DMS 273 (cell line): ENCODE data around the gene ZNF66.
"Not testable (repeated sequence)": the region's sequence is repeated elsewhere in the genome, so short reads cannot be mapped to it uniquely, and the experiment has no call there.

ENCODE experiments used
- DNase-seq: peaks from one replicate; lab custom pipeline; 2025; ENCODE audit not compliant: unreplicated experiment; lab: John Stamatoyannopoulos, UW

Gene ZNF66

DNA sequence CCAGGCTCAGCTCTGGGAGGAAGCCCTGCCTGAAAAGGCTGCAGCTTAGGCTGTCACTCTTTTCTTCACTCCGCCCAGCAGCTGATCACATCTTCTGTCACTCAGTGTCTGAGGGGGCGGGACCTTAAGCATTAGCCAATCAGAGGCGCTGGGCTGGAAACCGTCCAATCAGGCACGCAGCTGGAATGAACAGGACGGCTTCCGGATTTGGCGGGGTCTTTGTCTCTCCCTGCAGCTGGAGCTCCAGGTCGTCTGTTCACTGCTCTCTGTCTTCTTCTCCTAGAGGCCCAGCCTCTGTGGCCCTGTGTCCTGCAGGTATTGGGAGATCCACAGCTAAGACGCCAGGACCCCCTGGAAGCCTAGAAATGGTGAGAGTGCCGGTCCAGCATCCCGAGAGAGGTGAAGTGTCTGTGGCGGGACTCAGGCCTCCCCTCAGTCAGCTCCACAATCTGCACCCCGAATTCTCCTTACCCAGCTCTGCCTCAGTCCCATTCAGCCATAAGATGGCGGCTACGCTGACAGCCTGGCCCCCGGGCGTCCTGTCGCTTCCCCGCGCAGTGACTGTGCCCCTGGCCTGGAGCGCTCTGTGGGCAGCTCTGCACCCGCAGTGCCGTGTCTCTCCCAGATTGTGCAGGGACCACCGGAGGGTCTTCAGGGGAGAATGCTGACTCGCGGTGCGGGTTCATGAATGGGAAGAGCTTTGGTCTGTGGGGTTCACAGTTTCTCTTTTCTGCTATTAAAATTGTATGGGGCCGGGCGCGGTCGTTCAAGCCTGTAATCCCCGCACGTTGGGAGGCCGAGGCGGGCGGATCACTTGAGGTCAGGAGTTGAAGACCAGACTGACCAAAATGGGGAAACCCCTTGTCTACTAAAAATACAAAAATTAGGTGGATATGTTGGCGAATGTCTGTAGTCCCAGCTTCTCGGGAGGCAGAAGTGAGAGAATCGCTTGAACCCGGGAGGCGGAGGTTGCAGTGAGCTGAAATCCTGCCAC lies at the start of gene ZNF66:
ZNF66 (plus strand) TSS at position 222 of the 994 bp plus-strand sequence; CDS start at position 366, 144 bp downstream.
- peak; percentile 99 for DNase-seq

DNA sequence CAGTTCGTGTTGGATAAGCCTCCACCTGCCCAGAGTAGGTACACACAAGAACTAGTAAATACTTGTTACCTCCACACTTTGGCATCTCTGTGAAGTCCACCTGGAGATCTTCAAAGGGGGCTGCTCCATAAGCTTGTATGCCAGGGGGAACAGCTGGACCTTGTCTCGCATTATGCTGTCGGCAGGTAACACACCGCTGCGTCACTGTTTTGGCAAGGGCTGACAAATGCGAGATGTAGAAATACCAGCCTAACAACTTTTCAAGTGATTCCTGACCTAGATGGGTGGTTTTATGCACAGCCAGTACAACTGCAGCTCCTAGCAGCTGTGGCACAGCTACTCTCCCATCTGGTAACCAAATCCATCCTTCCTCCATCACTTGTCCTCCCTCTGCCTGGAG lies 25.9 kb upstream of the ZNF66 start:
- not testable (repeated sequence) for DNase-seq

DNA sequence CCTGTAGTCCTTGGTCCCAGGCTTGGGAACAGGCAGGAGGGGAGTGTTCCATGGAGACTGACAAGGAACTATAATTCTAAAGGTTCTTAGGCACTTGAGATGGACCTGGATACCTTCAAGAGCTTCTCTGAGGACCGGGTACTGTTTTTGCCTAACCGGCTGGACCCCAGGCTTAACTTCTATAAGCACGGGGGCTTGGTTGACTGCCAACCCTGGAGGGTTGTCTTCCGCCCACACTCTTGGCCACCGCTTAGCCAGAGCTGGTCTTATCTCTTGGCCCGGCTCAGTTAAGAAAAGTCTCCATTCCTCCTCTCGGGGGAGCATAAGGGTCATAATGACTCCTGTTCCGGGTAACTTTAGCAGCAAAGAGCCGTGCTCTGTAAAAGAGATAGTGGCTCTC lies 23.8 kb upstream of the ZNF66 start:
- DNase-seq, result not testable (repeated sequence)

DNA sequence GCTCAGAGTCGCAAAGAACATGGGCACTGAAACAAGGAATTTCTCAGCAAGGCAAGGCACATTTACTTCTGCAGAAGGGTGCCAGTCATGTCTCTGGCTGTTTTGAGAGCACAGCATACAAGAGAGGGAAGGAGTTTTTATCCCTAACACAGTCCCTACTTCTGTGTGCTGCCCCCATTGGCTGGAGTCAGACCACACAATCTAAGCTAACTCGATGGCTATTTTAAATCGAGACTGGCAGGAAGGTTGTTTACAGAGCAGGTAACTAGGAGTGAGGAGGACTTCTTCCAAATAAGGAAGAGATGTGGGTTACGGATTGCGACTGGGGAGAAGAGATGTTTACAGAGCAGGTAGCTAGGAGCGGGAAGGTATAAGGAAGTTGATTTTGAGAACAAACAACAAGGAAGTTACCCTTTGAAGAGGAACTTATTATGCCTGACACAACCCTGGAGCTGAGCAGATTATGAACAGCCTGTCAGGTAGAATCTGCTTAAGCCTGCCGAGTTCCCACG lies 6.8 kb upstream of the ZNF66 start:
- DNase-seq, result not testable (repeated sequence)

DNA sequence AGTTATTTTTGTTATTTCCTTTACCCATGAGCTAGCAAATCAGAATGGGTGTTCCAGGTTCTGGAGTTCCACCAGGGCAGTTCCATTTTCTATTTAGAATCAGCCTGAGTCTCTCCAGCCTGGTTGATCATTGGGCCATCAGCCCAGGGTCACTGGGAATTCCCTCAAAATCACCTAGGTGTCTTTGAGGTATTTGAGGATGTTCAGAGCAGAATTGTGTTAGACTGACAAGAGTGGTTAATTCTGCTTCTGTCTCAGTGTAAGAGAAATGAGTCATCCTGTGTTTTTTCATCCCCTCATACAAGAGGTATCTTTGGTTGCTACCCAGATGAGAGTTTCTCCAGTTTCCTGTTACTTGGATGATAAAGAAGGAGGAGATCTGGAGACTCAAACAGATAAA lies 11.7 kb downstream of the ZNF66 start:
- DNase-seq, result no peak

DNA sequence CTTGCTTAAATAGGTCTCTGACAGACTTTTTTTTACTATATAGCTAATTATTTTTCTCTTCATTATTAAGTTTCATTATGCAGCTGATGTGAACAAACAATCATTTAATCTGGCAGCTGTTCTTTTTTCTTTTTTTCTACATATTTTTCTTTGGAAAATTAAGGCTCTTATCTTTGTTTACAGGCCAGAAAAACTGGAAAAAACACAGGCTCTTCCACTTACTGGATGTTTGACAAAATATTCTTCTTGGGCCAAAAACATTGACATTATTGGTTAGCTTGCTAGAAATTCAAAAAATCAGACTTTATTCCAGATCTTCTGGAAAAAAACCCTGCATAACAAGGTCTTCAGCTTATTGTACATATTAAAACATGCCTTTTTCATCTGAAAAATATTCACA lies 15.7 kb downstream of the ZNF66 start:
- no peak for DNase-seq

DNA sequence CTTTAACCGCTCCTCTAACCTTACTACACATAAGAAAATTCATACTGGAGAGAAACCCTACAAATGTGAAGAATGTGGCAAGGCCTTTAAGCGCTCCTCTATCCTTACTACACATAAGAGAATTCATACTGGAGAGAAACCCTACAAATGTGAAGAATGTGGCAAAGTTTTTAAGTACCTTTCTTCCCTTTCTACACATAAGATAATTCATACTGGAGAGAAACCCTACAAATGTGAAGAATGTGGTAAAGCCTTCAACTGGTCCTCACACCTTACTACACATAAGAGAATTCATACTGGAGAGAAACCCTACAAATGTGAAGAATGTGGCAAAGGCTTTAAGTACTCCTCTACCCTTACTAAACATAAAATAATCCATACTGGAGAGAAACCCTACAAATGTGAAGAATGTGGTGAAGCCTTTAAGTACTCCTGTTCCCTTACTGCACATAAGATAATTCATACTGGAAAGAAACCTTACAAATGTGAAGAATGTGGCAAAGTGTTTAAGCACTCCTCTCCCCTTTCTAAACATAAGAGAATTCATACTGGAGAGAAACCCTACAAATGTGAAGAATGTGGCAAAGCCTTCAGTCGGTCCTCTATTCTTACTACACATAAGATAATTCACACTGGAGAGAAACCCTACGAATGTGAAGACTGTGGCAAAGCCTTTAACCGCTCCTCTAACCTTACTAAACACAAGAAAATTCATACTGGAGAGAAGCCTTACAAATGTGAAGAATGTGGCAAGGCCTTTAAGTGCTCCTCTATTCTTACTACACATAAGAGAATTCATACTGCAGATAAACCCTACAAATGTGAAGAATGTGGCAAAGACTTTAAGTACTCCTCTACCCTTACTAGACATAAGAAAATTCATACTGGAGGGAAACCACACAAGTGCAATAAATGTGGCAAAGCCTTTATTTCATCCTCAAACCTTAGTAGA lies 30.5 kb downstream of the ZNF66 start:
- not testable (repeated sequence) for DNase-seq

DNA sequence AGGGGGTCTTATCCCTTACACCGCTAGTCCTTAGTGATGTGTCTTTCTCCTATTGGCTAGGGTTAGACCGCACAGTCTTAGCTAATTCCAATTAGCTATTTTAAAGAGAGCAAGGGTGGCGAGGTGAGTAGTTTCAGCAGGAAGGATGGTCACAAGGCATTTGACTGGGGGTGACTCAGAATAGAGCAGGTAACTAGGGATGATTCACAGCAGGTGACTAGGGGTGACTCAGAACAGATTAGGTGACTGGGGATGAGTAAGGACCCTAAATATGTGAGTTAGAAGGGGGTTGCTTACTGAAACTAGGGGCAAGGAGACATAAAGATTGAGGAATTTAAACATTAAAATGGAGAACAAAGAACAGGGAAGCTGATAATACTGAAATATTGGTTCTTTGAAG lies 64.3 kb downstream of the ZNF66 start:
- no peak for DNase-seq
